Liver (tissue), 9 donors: ENCODE data around the gene PHC3. TPM values are rescaled to one million over a fixed set of nuclear protein-coding genes. Genes with fewer than 3 reads are reported as not detected.

Source experiments
- DNase-seq: peaks from one replicate; pipeline ENCODE4 v3.0.0-alpha.2; 2017; ENCODE audit warnings: low spot score
- H3K27ac ChIP-seq, 2 donors: one replicate each; pipeline ENCODE4 v1.7.0; 2013; ENCODE audit warnings: inconsistent platforms in 2 of 2, low read length in 2 of 2, control low read depth in 1 of 2, low read depth in 1 of 2, mild to moderate bottlenecking in 1 of 2
- H3K27me3 ChIP-seq, 4 donors: one replicate each; pipeline versions ENCODE4 v1.6.1 to v1.7.0; 2013; ENCODE audit warnings: low read length in 3 of 4, inconsistent platforms in 1 of 4, mild to moderate bottlenecking in 1 of 4, moderate library complexity in 1 of 4; ENCODE audit not compliant: control insufficient read depth in 4 of 4, insufficient read depth in 4 of 4
- H3K36me3 ChIP-seq, 4 donors: one replicate each; pipeline versions ENCODE4 v1.6.1 to v1.7.0; 2013; ENCODE audit warnings: low read length in 3 of 4, mild to moderate bottlenecking in 3 of 4, low read depth in 1 of 4, moderate library complexity in 1 of 4; ENCODE audit not compliant: control insufficient read depth in 4 of 4, insufficient read depth in 3 of 4
- H3K4me1 ChIP-seq, 4 donors: one replicate each; pipeline versions ENCODE4 v1.6.1 to v1.7.0; 2013; ENCODE audit warnings: low read length in 3 of 4, mild to moderate bottlenecking in 3 of 4, moderate library complexity in 1 of 4; ENCODE audit not compliant: control insufficient read depth in 4 of 4, insufficient read depth in 4 of 4
- H3K4me3 ChIP-seq, 3 donors: one replicate each; pipeline versions ENCODE4 v1.6.1 to v1.7.0; 2013; ENCODE audit warnings: low read length in 3 of 3, control low read depth in 1 of 3, low read depth in 1 of 3, mild to moderate bottlenecking in 1 of 3
- H3K9ac ChIP-seq, 2 donors: one replicate each; pipeline ENCODE4 v1.7.0; 2013; ENCODE audit warnings: low read length in 2 of 2, mild to moderate bottlenecking in 2 of 2, moderate library complexity in 2 of 2, control low read depth in 1 of 2, low read depth in 1 of 2
- H3K9me3 ChIP-seq, 4 donors: one replicate each; pipeline versions ENCODE4 v1.6.1 to v1.7.0; 2013; ENCODE audit warnings: low read length in 3 of 4; ENCODE audit not compliant: control insufficient read depth in 4 of 4
- EGR1 ChIP-seq, 2 donors: IDR thresholded peaks; 2 replicates each; pipeline ENCODE4 v1.6.1; 2016 to 2018; ENCODE audit warnings: antibody characterized with exemption in 2 of 2, low read depth in 2 of 2
- FOXA1 ChIP-seq: IDR thresholded peaks from 2 replicates; pipeline ENCODE4 v1.6.1; 2016; ENCODE audit warnings: antibody characterized with exemption
- FOXA2 ChIP-seq: IDR thresholded peaks from 2 replicates; pipeline ENCODE4 v1.6.1; 2016; ENCODE audit warnings: antibody characterized with exemption
- GABPA ChIP-seq, 2 donors: IDR thresholded peaks in 1 of 2; conservative IDR thresholded peaks in 1 of 2; 2 replicates each; pipeline ENCODE4 v1.6.1; 2016; ENCODE audit warnings: antibody characterized with exemption in 2 of 2, mild to moderate bottlenecking in 1 of 2, moderate library complexity in 1 of 2
- HNF4A ChIP-seq, 2 donors: conservative IDR thresholded peaks; 2 replicates each; pipeline ENCODE4 v1.6.1; 2016; ENCODE audit warnings: antibody characterized with exemption in 2 of 2, mild to moderate bottlenecking in 2 of 2
- HNF4G ChIP-seq: IDR thresholded peaks from 2 replicates; pipeline ENCODE4 v1.6.1; 2016; ENCODE audit warnings: antibody characterized with exemption
- JUND ChIP-seq, 2 donors: IDR thresholded peaks; 2 replicates each; pipeline ENCODE4 v1.6.1; 2016; ENCODE audit warnings: antibody characterized with exemption in 2 of 2
- NR2F2 ChIP-seq: IDR thresholded peaks from 2 replicates; pipeline ENCODE4 v1.6.1; 2016; ENCODE audit warnings: antibody characterized with exemption
- RAD21 ChIP-seq, 2 donors: IDR thresholded peaks; 2 replicates each; pipeline ENCODE4 v1.6.1; 2016; ENCODE audit warnings: antibody characterized with exemption in 2 of 2, mild to moderate bottlenecking in 2 of 2
- RXRA ChIP-seq, 2 donors: IDR thresholded peaks; 2 replicates each; pipeline ENCODE4 v1.6.1; 2017 to 2018; ENCODE audit warnings: antibody characterized with exemption in 2 of 2, mild to moderate bottlenecking in 1 of 2
- SP1 ChIP-seq: IDR thresholded peaks from 2 replicates; pipeline ENCODE4 v1.6.1; 2018; ENCODE audit warnings: antibody characterized with exemption, mild to moderate bottlenecking
- TAF1 ChIP-seq: conservative IDR thresholded peaks from 2 replicates; pipeline ENCODE4 v1.6.1; 2016; ENCODE audit warnings: antibody characterized with exemption, mild to moderate bottlenecking
- YY1 ChIP-seq: IDR thresholded peaks from 2 replicates; pipeline ENCODE4 v1.6.1; 2016; ENCODE audit warnings: antibody characterized with exemption, mild to moderate bottlenecking
- WGBS: extraction: QIAGEN DNeasy Blood & Tissue Kit; methylation state at CpG from one replicate; pipeline ENCODE4 v1.1.7; 2013; 5-methylcytosine and 5-hydroxymethylcytosine counted together
- polyA plus RNA-seq, 2 donors: library from polyadenylated mRNA; stranded (reverse) in 1 of 2; unstranded in 1 of 2; fragments of 200-250 nt in 1 of 2; fragments of >200 nt in 1 of 2; fragmentation: Nextera tagmentation in 1 of 2; extraction: Ambion mirVana in 1 of 2; gene quantifications; one replicate each; pipeline versions ENCODE4 v1.2.1 to v1.2.3, GENCODE V29; 2013 to 2015
- total RNA-seq, 2 donors: library from RNA; depleted of rRNA; stranded (reverse); fragments of >200 nt; gene quantifications; one replicate each; pipeline ENCODE4 v1.2.3, GENCODE V29; 2014
- TF ChIP-seq, protein P1 (sequence below): IDR thresholded peaks from 2 replicates; pipeline ENCODE4 v1.6.1; 2016; ENCODE audit warnings: antibody characterized with exemption
- TF ChIP-seq, protein P2 (sequence below): IDR thresholded peaks from 2 replicates; pipeline ENCODE4 v1.6.1; 2016; ENCODE audit warnings: antibody characterized with exemption
- TF ChIP-seq, protein P3 (sequence below): IDR thresholded peaks from 2 replicates; pipeline ENCODE4 v1.6.1; 2016; ENCODE audit warnings: antibody characterized with exemption
- TF ChIP-seq, protein P4 (sequence below): fragments of 150-350 bp; IDR thresholded peaks from 2 replicates; pipeline ENCODE4 v1.5.1; 2017; ENCODE audit warnings: improper control_type of control experiment, low read depth, low read length; ENCODE audit not compliant: missing input control
- TF ChIP-seq, protein P5 (sequence below): IDR thresholded peaks from 2 replicates; pipeline ENCODE4 v1.6.1; 2016; ENCODE audit warnings: antibody characterized with exemption, mild to moderate bottlenecking
- donor health status: healthy.
- donor health status: healthy.
- donor health status: healthy.
- donor health status: healthy.
- donor health status: healthy.

The PHC3 gene
- total and polyA plus RNA-seq, 4 donors, result 3.9 to 44.7 (median 24.2) TPM

DNA sequence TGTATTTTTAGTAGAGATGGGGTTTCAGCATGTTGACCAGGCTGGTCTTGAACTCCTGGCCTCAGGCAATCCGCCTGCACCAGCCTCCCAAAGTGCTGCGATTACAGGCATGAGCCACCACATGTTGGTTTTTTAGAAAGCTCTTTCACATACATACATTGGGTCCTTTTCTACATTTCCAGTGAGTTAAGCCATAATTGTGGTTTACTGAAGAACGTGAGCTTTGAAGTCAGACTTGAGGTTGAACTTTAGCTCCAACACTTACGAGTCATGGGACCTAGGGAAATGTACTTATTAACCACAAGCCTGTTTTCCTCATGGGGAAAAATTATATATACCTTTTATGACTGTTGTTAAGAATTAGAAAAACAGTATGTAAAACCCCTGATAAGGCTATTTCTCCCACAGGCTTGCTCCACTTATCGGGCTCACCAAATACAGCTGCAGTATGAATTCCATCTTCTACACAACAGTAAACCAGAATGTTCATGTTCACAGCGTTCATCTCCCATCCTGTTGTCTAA is 104.8 kb downstream of the PHC3 start:
- Histone ChIP-seq H3K4me1 (no peaks in the 10 kb centered on the region), H3K27me3 (no peaks in the 10 kb centered on the region), H3K9ac (no peak overlapping the region), H3K27ac (no peak overlapping the region), H3K9me3 (no peaks in the 10 kb centered on the region), H3K36me3 (peaks cover 0 to 1% (median 0%) of the 10 kb centered on the region in 4 donors), H3K4me3 (no peak overlapping the region)
- TF ChIP-seq, protein P1, sequence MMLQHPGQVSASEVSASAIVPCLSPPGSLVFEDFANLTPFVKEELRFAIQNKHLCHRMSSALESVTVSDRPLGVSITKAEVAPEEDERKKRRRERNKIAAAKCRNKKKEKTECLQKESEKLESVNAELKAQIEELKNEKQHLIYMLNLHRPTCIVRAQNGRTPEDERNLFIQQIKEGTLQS, result no peak
- DNase-seq, result no peak
- WGBS, result 89% methylated on average over 6 of the region's 6 CpGs

DNA sequence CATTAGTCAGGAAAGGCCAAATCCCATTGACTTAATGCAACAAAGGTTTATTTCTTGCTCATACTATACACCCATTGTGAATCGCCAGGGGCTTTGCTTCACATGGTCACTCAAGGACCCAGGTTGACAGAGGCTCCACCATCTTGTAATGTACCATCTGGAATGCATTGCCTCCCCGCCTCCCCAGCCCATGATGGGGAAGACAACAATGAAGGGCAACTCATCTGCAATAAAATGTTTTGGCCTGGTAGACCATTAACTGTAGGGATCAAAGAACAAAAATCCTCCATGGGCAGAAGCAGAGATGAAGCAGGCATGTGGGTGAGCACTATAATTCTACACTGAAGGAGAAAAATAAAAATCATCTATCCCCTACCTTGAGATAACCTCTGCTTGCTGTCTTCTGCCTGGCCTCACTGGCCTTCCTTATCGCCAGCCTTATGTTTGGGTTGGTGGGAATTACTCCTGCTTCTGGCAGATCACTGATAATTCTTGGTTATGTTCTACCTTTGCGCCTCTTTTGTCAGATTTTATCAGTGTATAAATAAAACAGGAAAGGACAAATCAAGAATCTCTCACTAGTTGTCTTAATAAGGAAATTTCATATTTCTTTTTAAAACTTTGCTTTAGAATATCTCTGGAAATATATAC is 106.0 kb downstream of the PHC3 start:
- Histone ChIP-seq H3K27ac (no peak overlapping the region), H3K9ac (no peak overlapping the region), H3K9me3 (no peaks in the 10 kb centered on the region), H3K4me3 (no peak overlapping the region), H3K36me3 (peaks cover 0 to 1% (median 0%) of the 10 kb centered on the region in 4 donors), H3K4me1 (no peaks in the 10 kb centered on the region), H3K27me3 (no peaks in the 10 kb centered on the region)
- DNase-seq, result no peak
- 86% methylated on average over 4 of the region's 4 CpGs for WGBS
- TF ChIP-seq, protein P2, sequence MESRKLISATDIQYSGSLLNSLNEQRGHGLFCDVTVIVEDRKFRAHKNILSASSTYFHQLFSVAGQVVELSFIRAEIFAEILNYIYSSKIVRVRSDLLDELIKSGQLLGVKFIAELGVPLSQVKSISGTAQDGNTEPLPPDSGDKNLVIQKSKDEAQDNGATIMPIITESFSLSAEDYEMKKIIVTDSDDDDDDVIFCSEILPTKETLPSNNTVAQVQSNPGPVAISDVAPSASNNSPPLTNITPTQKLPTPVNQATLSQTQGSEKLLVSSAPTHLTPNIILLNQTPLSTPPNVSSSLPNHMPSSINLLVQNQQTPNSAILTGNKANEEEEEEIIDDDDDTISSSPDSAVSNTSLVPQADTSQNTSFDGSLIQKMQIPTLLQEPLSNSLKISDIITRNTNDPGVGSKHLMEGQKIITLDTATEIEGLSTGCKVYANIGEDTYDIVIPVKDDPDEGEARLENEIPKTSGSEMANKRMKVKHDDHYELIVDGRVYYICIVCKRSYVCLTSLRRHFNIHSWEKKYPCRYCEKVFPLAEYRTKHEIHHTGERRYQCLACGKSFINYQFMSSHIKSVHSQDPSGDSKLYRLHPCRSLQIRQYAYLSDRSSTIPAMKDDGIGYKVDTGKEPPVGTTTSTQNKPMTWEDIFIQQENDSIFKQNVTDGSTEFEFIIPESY, result no peak
- TF ChIP-seq, protein P3, sequence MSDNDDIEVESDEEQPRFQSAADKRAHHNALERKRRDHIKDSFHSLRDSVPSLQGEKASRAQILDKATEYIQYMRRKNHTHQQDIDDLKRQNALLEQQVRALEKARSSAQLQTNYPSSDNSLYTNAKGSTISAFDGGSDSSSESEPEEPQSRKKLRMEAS, result no peak
- TF ChIP-seq, protein P4, sequence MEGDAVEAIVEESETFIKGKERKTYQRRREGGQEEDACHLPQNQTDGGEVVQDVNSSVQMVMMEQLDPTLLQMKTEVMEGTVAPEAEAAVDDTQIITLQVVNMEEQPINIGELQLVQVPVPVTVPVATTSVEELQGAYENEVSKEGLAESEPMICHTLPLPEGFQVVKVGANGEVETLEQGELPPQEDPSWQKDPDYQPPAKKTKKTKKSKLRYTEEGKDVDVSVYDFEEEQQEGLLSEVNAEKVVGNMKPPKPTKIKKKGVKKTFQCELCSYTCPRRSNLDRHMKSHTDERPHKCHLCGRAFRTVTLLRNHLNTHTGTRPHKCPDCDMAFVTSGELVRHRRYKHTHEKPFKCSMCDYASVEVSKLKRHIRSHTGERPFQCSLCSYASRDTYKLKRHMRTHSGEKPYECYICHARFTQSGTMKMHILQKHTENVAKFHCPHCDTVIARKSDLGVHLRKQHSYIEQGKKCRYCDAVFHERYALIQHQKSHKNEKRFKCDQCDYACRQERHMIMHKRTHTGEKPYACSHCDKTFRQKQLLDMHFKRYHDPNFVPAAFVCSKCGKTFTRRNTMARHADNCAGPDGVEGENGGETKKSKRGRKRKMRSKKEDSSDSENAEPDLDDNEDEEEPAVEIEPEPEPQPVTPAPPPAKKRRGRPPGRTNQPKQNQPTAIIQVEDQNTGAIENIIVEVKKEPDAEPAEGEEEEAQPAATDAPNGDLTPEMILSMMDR, result no peak
- TF ChIP-seq FOXA1, result no peak
- TF ChIP-seq NR2F2, result no peak
- TF ChIP-seq RAD21 (IDR thresholded peaks at IDR 0.05), result no peak
- no peak for TF ChIP-seq YY1
- no peak for TF ChIP-seq EGR1 (IDR thresholded peaks at IDR 0.05; ENCODE audit: low read depth in 2 of 2)
- no peak for TF ChIP-seq SP1
- no peak for TF ChIP-seq RXRA (IDR thresholded peaks at IDR 0.05)
- TF ChIP-seq HNF4A (conservative IDR thresholded peaks at IDR 0.05), result no peak
- TF ChIP-seq JUND (IDR thresholded peaks at IDR 0.05), result no peak
- TF ChIP-seq, protein P1, result no peak
- no peak for TF ChIP-seq GABPA (IDR thresholded peaks at IDR 0.05 in 1 of 2, conservative IDR thresholded peaks at IDR 0.05 in 1 of 2)
- TF ChIP-seq HNF4G, result no peak
- no peak for TF ChIP-seq FOXA2
- TF ChIP-seq TAF1, result no peak
- TF ChIP-seq, protein P5, sequence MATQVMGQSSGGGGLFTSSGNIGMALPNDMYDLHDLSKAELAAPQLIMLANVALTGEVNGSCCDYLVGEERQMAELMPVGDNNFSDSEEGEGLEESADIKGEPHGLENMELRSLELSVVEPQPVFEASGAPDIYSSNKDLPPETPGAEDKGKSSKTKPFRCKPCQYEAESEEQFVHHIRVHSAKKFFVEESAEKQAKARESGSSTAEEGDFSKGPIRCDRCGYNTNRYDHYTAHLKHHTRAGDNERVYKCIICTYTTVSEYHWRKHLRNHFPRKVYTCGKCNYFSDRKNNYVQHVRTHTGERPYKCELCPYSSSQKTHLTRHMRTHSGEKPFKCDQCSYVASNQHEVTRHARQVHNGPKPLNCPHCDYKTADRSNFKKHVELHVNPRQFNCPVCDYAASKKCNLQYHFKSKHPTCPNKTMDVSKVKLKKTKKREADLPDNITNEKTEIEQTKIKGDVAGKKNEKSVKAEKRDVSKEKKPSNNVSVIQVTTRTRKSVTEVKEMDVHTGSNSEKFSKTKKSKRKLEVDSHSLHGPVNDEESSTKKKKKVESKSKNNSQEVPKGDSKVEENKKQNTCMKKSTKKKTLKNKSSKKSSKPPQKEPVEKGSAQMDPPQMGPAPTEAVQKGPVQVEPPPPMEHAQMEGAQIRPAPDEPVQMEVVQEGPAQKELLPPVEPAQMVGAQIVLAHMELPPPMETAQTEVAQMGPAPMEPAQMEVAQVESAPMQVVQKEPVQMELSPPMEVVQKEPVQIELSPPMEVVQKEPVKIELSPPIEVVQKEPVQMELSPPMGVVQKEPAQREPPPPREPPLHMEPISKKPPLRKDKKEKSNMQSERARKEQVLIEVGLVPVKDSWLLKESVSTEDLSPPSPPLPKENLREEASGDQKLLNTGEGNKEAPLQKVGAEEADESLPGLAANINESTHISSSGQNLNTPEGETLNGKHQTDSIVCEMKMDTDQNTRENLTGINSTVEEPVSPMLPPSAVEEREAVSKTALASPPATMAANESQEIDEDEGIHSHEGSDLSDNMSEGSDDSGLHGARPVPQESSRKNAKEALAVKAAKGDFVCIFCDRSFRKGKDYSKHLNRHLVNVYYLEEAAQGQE, result no peak
